Liver (tissue), 9 donors: ENCODE data around the gene CUL1. TPM values are rescaled to one million over a fixed set of nuclear protein-coding genes. Genes with fewer than 3 reads are reported as not detected.
A peak's percentile ranks its signal among the peaks of the same experiment; 100 is the strongest.

Experiments used
- DNase-seq: peaks from one replicate; pipeline ENCODE4 v3.0.0-alpha.2; 2017; ENCODE audit warnings: low spot score
- H3K27ac ChIP-seq, 2 donors: one replicate each; pipeline ENCODE4 v1.7.0; 2013; ENCODE audit warnings: inconsistent platforms in 2 of 2, low read length in 2 of 2, control low read depth in 1 of 2, low read depth in 1 of 2, mild to moderate bottlenecking in 1 of 2
- H3K27me3 ChIP-seq, 4 donors: one replicate each; pipeline versions ENCODE4 v1.6.1 to v1.7.0; 2013; ENCODE audit warnings: low read length in 3 of 4, inconsistent platforms in 1 of 4, mild to moderate bottlenecking in 1 of 4, moderate library complexity in 1 of 4; ENCODE audit not compliant: control insufficient read depth in 4 of 4, insufficient read depth in 4 of 4
- H3K36me3 ChIP-seq, 4 donors: one replicate each; pipeline versions ENCODE4 v1.6.1 to v1.7.0; 2013; ENCODE audit warnings: low read length in 3 of 4, mild to moderate bottlenecking in 3 of 4, low read depth in 1 of 4, moderate library complexity in 1 of 4; ENCODE audit not compliant: control insufficient read depth in 4 of 4, insufficient read depth in 3 of 4
- H3K4me1 ChIP-seq, 4 donors: one replicate each; pipeline versions ENCODE4 v1.6.1 to v1.7.0; 2013; ENCODE audit warnings: low read length in 3 of 4, mild to moderate bottlenecking in 3 of 4, moderate library complexity in 1 of 4; ENCODE audit not compliant: control insufficient read depth in 4 of 4, insufficient read depth in 4 of 4
- H3K4me3 ChIP-seq, 3 donors: one replicate each; pipeline versions ENCODE4 v1.6.1 to v1.7.0; 2013; ENCODE audit warnings: low read length in 3 of 3, control low read depth in 1 of 3, low read depth in 1 of 3, mild to moderate bottlenecking in 1 of 3
- H3K9ac ChIP-seq, 2 donors: one replicate each; pipeline ENCODE4 v1.7.0; 2013; ENCODE audit warnings: low read length in 2 of 2, mild to moderate bottlenecking in 2 of 2, moderate library complexity in 2 of 2, control low read depth in 1 of 2, low read depth in 1 of 2
- H3K9me3 ChIP-seq, 4 donors: one replicate each; pipeline versions ENCODE4 v1.6.1 to v1.7.0; 2013; ENCODE audit warnings: low read length in 3 of 4; ENCODE audit not compliant: control insufficient read depth in 4 of 4
- ATF3 ChIP-seq: IDR thresholded peaks from 2 replicates; pipeline ENCODE4 v1.6.1; 2016; ENCODE audit warnings: antibody characterized with exemption
- CTCF ChIP-seq: fragments of 150-350 bp; IDR thresholded peaks from 2 replicates; pipeline ENCODE4 v1.5.1; 2017; ENCODE audit warnings: improper control_type of control experiment, low read depth, low read length; ENCODE audit not compliant: missing input control
- EGR1 ChIP-seq, 2 donors: IDR thresholded peaks; 2 replicates each; pipeline ENCODE4 v1.6.1; 2016 to 2018; ENCODE audit warnings: antibody characterized with exemption in 2 of 2, low read depth in 2 of 2
- FOXA1 ChIP-seq: IDR thresholded peaks from 2 replicates; pipeline ENCODE4 v1.6.1; 2016; ENCODE audit warnings: antibody characterized with exemption
- FOXA2 ChIP-seq: IDR thresholded peaks from 2 replicates; pipeline ENCODE4 v1.6.1; 2016; ENCODE audit warnings: antibody characterized with exemption
- GABPA ChIP-seq, 2 donors: IDR thresholded peaks in 1 of 2; conservative IDR thresholded peaks in 1 of 2; 2 replicates each; pipeline ENCODE4 v1.6.1; 2016; ENCODE audit warnings: antibody characterized with exemption in 2 of 2, mild to moderate bottlenecking in 1 of 2, moderate library complexity in 1 of 2
- HNF4A ChIP-seq, 2 donors: conservative IDR thresholded peaks; 2 replicates each; pipeline ENCODE4 v1.6.1; 2016; ENCODE audit warnings: antibody characterized with exemption in 2 of 2, mild to moderate bottlenecking in 2 of 2
- HNF4G ChIP-seq: IDR thresholded peaks from 2 replicates; pipeline ENCODE4 v1.6.1; 2016; ENCODE audit warnings: antibody characterized with exemption
- JUND ChIP-seq, 2 donors: IDR thresholded peaks; 2 replicates each; pipeline ENCODE4 v1.6.1; 2016; ENCODE audit warnings: antibody characterized with exemption in 2 of 2
- MAX ChIP-seq: IDR thresholded peaks from 2 replicates; pipeline ENCODE4 v1.6.1; 2016; ENCODE audit warnings: antibody characterized with exemption
- NR2F2 ChIP-seq: IDR thresholded peaks from 2 replicates; pipeline ENCODE4 v1.6.1; 2016; ENCODE audit warnings: antibody characterized with exemption
- RAD21 ChIP-seq, 2 donors: IDR thresholded peaks; 2 replicates each; pipeline ENCODE4 v1.6.1; 2016; ENCODE audit warnings: antibody characterized with exemption in 2 of 2, mild to moderate bottlenecking in 2 of 2
- REST ChIP-seq: IDR thresholded peaks from 2 replicates; pipeline ENCODE4 v1.6.1; 2016; ENCODE audit warnings: antibody characterized with exemption, mild to moderate bottlenecking
- RXRA ChIP-seq, 2 donors: IDR thresholded peaks; 2 replicates each; pipeline ENCODE4 v1.6.1; 2017 to 2018; ENCODE audit warnings: antibody characterized with exemption in 2 of 2, mild to moderate bottlenecking in 1 of 2
- SP1 ChIP-seq: IDR thresholded peaks from 2 replicates; pipeline ENCODE4 v1.6.1; 2018; ENCODE audit warnings: antibody characterized with exemption, mild to moderate bottlenecking
- TAF1 ChIP-seq: conservative IDR thresholded peaks from 2 replicates; pipeline ENCODE4 v1.6.1; 2016; ENCODE audit warnings: antibody characterized with exemption, mild to moderate bottlenecking
- YY1 ChIP-seq: IDR thresholded peaks from 2 replicates; pipeline ENCODE4 v1.6.1; 2016; ENCODE audit warnings: antibody characterized with exemption, mild to moderate bottlenecking
- ZBTB33 ChIP-seq: IDR thresholded peaks from 2 replicates; pipeline ENCODE4 v1.6.1; 2016; ENCODE audit warnings: antibody characterized with exemption
- WGBS: extraction: QIAGEN DNeasy Blood & Tissue Kit; methylation state at CpG from one replicate; pipeline ENCODE4 v1.1.7; 2013; 5-methylcytosine and 5-hydroxymethylcytosine counted together
- polyA plus RNA-seq, 2 donors: library from polyadenylated mRNA; stranded (reverse) in 1 of 2; unstranded in 1 of 2; fragments of 200-250 nt in 1 of 2; fragments of >200 nt in 1 of 2; fragmentation: Nextera tagmentation in 1 of 2; extraction: Ambion mirVana in 1 of 2; gene quantifications; one replicate each; pipeline versions ENCODE4 v1.2.1 to v1.2.3, GENCODE V29; 2013 to 2015
- total RNA-seq, 2 donors: library from RNA; depleted of rRNA; stranded (reverse); fragments of >200 nt; gene quantifications; one replicate each; pipeline ENCODE4 v1.2.3, GENCODE V29; 2014
- donor health status: healthy.
- donor health status: healthy.
- donor health status: healthy.
- donor health status: healthy.
- donor health status: healthy.

Gene CUL1
- total and polyA plus RNA-seq, 4 donors: 21.7 to 56.7 (median 26.7) TPM

GRCh38 chr7:148706368-148706767 lies 7.7 kb downstream of the CUL1 start:
- Histone ChIP-seq H3K9me3 (no peaks in the 10 kb centered on the region), H3K9ac (no peak overlapping the region), H3K4me3 (no peak overlapping the region), H3K27ac (no peak overlapping the region), H3K27me3 (no peaks in the 10 kb centered on the region), H3K36me3 (no peaks in the 10 kb centered on the region), H3K4me1 (peaks cover 2 to 37% (median 19%) of the 10 kb centered on the region in 4 donors)
- TF ChIP-seq ATF3 (no peak), HNF4A (conservative IDR thresholded peaks at IDR 0.05) (peak in 1 of 2 donors; percentile 20)
- 80% methylated on average over 5 of the region's 5 CpGs for WGBS
- no peak for DNase-seq

GRCh38 chr7:148708026-148708885 lies 9.6 kb downstream of the CUL1 start:
- H3K9ac ChIP-seq: no peak overlapping the region
- H3K36me3 ChIP-seq: no peaks in the 10 kb centered on the region
- WGBS: 83% methylated on average over 7 of the region's 7 CpGs
- H3K27ac ChIP-seq: no peak overlapping the region
- no peaks in the 10 kb centered on the region for H3K9me3 ChIP-seq
- H3K27me3 ChIP-seq: no peaks in the 10 kb centered on the region
- H3K4me1 ChIP-seq: peaks cover 2 to 34% (median 21%) of the 10 kb centered on the region in 4 donors
- no peak overlapping the region for H3K4me3 ChIP-seq
- no peak for TF ChIP-seq NR2F2
- TF ChIP-seq SP1: no peak
- no peak for TF ChIP-seq RXRA (IDR thresholded peaks at IDR 0.05)
- no peak for TF ChIP-seq TAF1
- TF ChIP-seq FOXA2: no peak
- TF ChIP-seq EGR1 (IDR thresholded peaks at IDR 0.05; ENCODE audit: low read depth in 2 of 2): no peak
- no peak for TF ChIP-seq JUND (IDR thresholded peaks at IDR 0.05)
- no peak for TF ChIP-seq REST
- TF ChIP-seq HNF4G: no peak
- TF ChIP-seq HNF4A (conservative IDR thresholded peaks at IDR 0.05): no peak
- TF ChIP-seq MAX: no peak
- TF ChIP-seq ZBTB33: no peak
- TF ChIP-seq ATF3: no peak
- no peak for TF ChIP-seq YY1
- no peak for TF ChIP-seq RAD21 (IDR thresholded peaks at IDR 0.05)
- TF ChIP-seq FOXA1: no peak
- no peak for TF ChIP-seq GABPA (IDR thresholded peaks at IDR 0.05 in 1 of 2, conservative IDR thresholded peaks at IDR 0.05 in 1 of 2)
- no peak for TF ChIP-seq CTCF
- DNase-seq: no peak
